SHP77 treated with DMSO at 0.1 percent for 48 hours (cell line): ENCODE results near the gene INTU.
A peak's percentile ranks its signal among the peaks of the same experiment; 100 is the strongest.
"Not testable (repeated sequence)": the region's sequence is repeated elsewhere in the genome, so short reads cannot be mapped to it uniquely, and the experiment has no call there.

Experiments used
- DNase-seq: peaks from one replicate; lab custom pipeline; 2025; lab: John Stamatoyannopoulos, UW

The INTU gene

DNA sequence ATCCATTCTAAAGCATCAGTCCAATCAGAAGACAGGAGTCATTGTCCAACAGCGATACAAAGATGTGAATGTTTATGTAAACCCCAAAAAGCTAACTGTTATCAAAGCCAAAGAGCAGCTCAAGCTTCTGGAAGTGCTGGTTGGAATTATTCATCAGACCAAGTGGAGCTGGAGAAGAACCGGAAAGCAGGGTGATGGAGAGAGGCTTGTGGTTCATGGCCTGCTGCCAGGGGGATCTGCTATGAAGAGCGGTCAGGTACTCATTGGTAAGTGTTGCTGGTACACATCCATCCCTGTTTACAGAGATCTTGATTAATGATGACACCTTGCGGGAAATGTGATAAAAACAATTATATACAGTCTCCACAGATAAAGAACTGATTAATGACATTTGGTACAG lies 11.0 kb downstream of the INTU start:
- no peak for DNase-seq

DNA sequence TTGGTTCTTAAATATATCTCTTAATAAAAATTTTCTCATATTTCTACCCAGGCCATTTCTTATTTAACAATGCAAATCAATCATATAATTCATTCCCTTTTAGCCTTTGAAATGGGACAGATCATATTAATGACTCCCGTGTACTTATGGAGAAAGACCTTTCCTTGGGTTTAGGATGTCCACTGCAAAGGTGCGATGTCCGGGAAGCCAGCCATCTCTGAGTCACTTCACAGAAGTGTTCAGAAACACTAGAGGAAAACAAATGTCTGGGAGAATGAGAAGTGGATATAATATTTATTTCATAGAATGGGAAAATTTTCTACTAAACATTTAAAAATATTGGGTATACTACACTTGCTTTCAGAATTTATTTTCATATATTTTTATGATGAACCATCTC lies 15.3 kb downstream of the INTU start:
- no peak for DNase-seq

DNA sequence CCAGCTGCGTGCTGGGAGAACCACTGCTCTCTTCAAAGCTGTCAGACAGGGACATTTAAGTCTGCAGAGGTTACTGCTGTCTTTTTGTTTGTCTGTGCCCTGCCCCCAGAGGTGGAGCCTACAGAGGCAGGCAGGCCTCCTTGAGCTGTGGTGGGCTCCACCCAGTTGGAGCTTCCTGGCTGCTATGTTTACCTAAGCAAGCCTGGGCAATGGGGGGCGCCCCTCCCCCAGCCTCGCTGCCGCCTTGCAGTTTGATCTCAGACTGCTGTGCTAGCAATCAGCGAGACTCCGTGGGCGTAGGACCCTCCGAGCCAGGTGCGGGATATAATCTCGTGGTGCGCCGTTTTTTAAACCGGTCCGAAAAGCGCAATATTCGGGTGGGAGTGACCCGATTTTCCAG lies 22.8 kb downstream of the INTU start:
- DNase-seq, result not testable (repeated sequence)

DNA sequence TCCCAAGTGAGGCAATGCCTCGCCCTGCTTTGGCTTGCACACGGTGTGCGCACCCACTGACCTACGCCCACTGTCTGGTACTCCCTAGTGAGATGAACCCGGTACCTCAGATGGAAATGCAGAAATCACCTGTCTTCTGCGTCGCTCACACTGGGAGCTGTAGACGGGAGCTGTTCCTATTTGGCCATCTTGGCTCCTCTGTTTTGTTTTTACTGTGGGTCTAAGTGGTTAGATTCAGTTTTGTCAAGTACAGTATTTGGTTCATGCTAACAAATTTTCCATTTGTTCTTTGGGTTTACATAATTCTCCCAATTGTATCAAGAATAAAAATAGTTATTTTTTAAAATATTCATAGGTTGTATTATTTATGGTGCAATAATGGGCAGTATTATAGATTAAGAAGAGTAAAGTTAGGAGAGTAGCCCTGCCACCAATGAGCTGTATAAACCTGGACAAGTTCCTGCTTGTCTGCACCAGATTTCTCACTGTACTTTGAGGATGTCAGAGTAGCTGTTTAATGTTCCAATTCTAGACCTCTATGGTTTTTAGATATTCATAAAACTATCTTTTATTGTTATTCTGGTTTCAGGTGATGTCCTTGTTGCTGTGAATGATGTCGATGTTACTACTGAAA lies 23.4 kb downstream of the INTU start:
- no peak for DNase-seq

DNA sequence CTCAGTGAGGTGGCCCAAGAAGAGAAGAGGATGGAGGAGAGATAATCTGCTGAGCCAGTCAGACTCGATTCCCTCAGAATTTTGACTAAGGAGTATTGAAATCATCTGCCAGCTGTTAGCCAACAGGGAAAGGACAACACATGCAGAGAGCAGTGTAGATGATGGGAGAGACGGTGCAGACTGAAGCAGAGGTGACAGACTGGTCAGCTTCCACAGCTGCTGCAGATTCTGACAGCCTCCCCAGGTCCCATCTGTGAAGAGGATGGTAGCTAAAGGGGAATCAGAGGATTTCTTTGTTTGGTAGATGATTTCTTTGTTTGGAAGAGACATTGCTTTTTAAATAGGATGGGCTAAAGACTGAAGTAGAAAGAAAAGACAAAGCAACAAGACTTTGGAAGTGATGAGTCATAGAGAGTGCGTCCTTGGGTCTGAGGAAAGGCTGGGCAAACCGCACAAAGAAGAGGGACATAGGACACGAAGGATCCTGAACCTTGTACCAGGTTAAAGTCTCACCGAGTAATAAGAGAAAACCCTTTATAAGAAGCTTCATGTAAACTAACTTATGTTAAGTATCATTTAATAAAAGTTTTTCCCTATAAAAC lies 27.6 kb downstream of the INTU start:
- no peak for DNase-seq

DNA sequence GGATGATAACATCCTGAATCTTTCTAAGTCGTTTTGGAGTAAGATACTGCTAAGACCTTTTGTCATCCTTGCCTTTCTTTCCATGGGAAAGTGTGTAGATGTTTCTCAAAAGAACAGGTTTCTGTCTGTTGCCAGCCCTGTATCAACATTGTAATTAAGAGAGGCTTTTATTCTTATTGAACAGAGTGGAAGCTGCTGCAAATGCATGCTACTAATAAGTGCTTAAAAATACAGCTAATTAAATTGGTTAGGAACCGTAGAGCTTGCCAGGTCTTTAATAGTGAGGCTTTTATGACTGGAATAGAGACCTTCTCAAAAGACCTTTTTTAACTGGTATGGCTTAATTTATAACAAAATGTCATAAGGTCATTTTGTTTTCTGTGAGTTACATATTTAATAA lies 34.4 kb downstream of the INTU start:
- no peak for DNase-seq

DNA sequence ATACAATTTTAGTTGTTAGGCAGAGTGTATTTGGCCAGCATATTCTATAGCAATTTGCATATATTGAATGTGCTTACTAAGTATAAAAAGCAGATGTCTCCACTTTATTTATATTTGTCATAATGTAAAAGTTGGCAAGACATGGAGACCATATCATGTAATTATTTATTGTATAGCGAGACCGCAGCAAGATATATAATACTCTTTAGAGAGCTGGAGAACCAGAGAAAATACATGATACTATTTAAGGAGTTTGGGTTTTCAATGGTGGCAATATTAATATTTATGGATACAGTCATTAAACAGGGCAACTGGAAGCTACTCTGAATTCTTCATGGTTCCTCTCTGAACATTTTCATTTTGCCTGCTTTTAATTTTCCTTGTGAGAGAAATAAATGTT lies 35.0 kb downstream of the INTU start:
- DNase-seq, result no peak

DNA sequence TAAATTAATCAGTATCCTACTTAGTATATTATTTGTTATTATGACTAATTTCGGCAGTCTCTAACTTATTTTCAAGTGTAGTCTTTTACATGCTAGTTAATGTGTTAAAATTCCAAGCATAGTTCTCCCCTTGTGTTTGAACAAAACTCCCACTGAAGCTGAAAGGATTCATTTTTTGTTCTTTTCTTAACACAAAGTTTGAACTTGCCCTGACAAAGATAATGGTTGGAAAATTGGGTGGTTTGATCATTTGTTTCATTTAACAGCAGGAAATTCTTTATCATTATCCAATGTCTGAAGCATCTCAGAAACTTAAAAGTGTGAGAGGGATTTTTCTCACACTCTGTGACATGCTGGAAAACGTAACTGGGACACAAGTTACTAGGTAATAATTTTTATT lies 36.0 kb downstream of the INTU start:
- no peak for DNase-seq

DNA sequence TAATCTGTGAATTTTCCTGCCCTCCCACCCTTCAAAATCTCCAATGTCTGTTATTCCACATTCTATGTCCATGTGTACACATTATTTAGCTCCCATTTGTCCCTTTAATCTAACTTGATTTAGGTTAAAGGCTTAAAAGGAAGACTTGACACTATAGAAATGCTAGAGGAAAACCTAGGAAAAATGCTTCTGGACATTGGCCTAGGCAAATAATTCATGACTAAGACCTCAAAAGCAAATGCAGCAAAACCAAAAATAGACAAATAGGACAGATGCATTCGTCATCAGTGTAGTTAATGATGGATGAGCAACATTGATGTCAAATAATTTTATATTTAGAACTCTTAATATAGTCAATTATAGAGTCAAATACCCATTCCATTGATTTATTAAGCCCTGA lies 36.9 kb downstream of the INTU start:
- no peak for DNase-seq

DNA sequence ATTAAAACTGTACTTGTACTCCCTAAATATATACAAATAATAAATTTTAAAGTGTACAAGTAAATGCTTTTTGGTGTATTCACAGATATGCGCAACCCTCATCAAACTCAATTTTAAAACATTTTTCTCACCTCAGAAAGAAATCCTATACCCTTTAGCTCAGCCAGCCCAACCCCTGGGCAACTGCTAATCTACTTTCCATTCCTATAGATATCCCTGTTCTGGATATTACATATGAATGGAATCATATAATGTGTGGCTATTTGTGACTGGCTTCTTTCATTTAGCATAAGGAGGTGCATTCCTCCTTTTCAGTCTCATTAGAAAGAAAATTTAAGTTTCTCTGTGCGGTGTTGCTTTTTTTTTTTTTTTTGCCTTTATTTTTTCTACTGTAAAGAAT lies 39.4 kb downstream of the INTU start:
- no peak for DNase-seq

DNA sequence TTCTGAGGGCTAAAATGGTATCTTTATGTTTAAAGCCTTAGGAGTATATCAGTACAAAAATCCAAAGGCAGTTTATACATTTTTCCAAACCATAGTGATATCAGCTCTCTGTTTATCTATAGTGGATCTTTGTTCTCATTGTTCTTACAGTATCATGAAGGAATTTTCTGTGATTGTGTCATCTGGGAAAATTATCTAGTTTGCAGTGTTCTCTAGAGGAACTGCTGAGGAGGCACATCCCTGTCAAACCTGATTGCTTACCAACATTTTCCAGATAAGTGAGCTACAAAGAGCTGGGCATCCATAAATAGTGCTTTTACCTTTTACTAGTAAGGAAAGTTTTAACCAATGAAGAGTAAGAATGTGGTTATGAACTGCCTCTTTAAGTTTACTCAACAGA lies 52.5 kb downstream of the INTU start:
- no peak for DNase-seq

DNA sequence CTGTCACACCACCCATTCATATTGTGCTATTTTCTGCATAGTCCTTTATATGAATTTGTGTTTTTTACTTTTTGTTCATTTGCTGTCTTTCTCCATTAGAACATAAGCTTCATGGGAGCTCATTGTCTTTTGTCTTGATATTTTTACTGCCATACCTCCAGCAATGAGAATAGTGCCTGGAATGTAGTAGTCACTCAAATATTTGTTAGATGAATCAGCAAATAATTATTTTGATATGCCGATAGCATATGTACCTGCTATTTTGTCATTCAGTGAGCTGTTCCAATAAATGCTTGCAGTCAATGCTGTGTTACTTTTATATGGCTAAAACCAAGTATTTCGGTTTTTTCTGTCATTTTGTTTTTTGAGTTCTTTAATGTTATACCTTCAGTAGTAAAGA lies 53.9 kb downstream of the INTU start:
- DNase-seq, result no peak

DNA sequence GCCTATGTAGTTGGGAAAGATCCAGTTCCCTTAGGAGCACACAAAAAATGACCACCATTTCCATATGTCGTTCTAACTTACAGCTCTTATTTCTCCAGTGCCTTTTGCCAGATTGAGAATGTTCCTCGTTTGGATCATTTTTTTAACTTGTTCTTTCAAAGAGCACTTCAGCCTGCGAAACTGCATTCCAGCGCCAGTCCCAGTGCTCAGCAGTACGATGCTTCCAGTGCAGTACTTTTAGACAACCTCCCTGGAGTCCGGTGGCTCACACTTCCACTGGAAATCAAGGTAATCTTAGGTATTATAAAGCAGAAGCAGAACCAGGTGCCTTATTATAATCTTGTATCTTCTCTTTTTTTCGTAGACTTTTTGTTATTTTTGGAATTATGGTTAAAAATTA lies 54.8 kb downstream of the INTU start:
- no peak for DNase-seq

DNA sequence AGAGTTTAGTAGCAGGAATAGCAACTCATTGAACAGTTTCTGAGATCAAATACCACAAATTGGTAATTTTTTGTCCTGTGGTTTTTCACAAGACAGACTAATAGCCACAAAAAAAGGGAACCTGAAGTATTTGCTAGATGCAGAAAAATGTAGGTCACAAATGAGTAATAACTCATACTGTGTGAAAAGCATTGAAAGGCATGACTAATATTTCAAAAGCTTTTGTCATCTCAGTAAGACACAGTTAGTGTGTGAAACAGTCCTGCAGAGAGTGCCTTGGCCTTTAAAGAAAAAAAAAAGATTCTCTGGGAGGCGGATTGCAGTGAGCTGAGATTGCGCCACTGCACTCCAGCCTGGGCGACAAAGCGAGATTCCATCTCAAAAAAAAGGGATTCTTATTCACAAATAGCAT lies 66.0 kb downstream of the INTU start:
- DNase-seq, result no peak

DNA sequence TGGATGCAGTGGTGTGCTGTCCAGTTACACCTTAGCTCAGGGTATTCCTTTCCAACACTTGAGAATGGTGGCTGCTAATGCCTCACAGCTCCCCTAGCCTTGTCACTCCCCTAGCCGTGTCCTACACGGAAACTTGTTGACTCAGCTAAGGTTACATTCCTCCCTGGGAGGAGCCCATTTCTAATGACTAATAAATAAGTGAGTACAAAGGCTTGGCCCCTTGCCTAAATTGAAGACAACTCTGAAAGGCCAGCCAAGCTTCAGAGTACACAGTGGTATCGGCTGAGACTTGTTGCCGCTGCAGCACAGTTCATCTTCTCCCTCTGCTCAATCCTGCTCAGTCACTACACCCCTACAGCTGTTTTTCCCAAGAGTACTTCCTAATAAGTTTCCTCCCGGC lies 76.2 kb downstream of the INTU start:
- no peak for DNase-seq

DNA sequence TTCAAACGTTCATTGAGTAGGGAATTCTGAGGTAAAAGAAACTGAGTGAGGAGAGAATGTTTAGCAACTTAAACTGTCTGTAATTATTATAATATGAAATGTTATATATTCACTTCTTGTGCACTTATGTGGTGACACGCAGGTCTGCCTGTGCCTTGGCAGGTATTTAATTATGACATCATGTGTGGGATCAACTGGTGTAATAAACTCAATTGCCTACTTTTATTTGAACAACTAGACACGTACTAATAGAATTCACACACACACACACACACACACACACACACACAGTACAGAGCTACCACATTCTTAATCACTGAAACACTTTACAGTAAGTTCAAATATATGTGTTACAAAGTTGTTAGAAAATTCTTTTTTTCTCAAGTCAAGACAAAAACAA lies 76.7 kb downstream of the INTU start:
- no peak for DNase-seq

DNA sequence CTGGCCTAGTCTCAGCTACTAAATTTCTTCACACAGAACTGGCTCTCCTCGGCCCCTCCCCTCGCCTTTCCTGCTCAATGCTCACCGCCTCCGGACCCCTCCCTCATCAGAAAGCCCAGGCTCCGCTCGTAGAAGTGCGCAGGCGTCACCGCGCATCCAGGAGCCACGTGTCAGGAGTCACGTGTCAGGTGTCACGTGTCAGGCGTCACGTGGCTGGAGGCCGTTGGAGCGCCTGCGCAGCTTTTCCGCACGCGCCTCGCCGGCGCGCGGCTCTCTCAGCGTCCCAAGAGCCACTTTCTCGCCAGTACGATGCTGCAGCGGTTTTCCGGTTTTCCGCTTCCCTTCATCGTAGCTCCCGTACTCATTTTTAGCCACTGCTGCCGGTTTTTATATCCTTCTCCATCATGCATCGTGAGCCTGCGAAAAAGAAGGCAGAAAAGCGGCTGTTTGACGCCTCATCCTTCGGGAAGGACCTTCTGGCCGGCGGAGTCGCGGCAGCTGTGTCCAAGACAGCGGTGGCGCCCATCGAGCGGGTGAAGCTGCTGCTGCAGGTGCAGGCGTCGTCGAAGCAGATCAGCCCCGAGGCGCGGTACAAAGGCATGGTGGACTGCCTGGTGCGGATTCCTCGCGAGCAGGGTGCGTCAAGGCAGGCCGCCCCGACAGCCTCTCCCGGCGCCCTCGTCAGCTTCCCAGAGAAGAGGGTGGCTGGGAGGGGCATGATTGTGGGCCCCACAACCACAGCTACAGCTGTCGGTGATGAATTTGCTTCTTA lies 97.6 kb downstream of the INTU start, which contains the start of gene SLC25A31:
SLC25A31 (plus strand) TSS at position 259 of the 772 bp plus-strand sequence; CDS start at position 405, 146 bp downstream.
- DNase-seq, result no peak

DNA sequence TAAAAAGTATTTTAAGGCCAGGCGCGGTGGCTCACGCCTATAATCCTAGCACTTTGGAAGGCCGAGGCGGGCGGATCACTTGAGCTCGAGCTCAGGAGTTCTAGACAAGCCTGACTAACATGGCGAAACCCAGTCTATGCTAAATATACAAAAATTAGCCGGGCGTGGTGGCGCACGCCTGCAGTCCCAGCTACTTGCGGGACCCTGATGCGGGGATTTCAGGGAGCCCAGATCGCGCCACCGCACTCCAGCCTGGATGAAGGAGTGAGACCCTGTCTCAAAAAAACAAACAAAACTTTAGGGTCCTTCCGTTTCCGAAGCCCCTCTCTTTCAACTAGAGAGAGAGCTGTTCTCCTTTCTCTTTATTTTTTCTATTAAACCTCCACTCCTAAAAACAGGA lies 98.6 kb downstream of the INTU start:
- no peak for DNase-seq

DNA sequence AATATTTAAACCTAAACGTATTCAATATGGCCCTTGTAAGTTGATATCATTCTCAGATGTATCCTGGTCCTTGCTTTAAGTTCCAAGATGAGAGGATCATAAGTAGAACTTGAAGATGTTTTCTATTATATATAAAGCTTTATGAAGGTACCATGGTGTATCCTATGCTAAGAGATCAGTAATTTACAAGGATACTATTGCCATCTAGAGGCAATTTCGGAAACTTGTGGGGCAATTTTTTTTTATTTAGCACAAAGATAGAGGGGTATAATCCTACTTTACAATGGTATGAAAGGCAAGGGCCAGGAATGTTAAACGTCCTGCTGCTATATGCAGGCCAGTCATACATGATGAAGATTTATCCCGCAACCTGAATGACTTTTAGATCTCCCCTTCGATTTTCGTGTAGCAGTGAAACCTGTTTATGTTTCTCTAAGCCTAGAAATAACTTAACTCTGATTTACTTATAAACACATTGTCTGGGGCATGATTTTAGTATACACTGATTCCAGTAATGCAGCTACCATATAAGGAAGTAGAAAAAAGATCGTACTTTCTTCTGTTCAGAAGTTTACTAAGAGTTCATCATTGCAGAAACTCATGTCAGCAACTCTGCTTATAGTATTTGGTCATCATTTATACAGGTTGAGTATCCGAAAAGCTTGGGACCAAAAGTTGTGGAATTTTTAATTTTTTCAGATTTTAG lies 100.0 kb downstream of the INTU start:
- DNase-seq, result peak; percentile 18

DNA sequence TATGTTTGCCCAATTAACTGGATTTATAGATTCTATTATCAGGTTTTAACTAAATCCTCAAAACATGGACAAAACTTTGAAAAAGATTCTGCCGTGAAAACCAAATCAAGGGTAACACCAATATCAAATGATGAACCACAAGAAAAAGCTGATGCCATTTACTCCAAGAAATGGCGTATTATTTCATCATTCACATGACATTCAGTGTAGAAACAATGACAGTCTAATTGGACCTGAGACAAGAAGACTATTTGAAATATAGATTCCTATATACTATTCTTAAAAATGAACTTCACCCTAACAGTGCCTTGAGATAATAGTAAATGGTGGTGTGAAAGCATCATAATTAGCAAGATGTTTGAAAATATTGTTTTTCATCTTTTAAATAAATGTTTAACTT lies 102.2 kb downstream of the INTU start:
- no peak for DNase-seq

DNA sequence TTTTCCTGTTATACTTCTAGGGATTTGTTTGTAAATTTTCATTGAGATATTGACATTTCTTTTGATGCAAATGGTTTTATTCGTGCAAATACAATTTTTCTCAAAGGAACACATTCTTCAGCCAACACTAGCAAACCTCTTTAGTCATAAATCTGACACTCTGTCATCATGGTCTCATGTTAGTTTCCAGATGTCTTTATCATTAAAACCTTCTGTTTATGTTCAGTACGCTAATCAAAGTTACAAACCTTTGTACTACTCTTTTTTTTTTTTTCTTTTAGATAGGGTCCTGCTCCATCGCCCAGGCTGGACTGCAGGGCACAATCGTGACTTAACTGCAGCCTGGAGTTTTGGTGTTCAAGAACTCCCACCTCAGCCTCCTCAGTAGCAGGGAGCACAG lies 104.5 kb downstream of the INTU start:
- no peak for DNase-seq

DNA sequence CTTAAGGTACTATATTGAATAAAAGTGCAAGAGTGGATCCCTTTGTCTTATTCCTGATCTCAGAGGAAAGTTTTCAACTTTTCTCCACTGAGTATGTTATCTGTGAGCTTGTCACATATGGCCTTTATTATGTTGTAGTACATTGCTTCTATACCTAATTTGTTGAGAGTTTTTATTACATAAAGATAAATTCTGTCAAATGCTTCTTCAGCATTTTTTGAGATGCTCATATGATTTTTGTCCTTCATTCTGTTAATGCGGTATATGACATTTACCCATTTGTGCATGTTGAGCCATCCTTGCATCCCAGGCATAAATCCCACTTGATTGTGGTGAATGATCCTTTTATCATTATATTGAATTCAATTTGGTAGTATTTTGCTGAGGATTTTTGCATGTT lies 108.5 kb downstream of the INTU start:
- no peak for DNase-seq

DNA sequence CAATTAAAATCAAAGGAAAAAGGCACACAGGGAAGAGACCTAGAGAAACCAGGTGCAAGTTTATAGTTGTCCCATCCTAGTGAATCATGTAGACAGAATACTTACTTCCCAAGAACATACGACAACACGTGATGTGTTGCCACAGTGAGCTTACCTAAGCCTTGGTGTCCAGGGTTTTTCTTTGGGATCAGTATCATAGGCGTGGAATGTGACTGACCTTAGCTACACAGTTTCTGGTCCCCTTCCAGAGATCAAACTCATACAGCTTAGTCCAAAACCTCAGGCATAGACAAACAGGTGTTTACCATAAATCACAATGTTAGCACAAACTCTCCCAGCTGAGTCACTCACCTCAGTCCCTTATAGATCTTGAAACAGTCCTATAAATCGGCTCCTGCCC lies 115.1 kb downstream of the INTU start:
- no peak for DNase-seq
